Activated CD8-positive, alpha-beta memory T cell treated with anti-CD3 and anti-CD28 coated beads for 1 hour (primary cell): ENCODE results near the gene BSX.

Experiments used
- DNase-seq, 2 donors: peaks; one replicate each; pipeline ENCODE4 v3.0.0-alpha.2; 2020; ENCODE audit warnings: low read depth in 1 of 2; ENCODE audit errors: extremely low read depth in 1 of 2

Gene BSX

GRCh38 chr11:122981388-122982264 lies at the start of gene BSX:
BSX (minus strand) TSS chr11:122981834; CDS start chr11:122981671, 163 bp downstream.
- DNase-seq = peak in 1 of 2 donors; percentile 30

- DNase-seq = no peak
Measured at GRCh38 chr11:123030517-123030916, 48.9 kb upstream of the BSX start.

- no peak for DNase-seq
Measured at GRCh38 chr11:123020968-123021367, 39.3 kb upstream of the BSX start.

GRCh38 chr11:123018702-123019101 lies 37.1 kb upstream of the BSX start:
- DNase-seq = no peak

- DNase-seq = no peak
Measured at GRCh38 chr11:123011510-123011909, 29.9 kb upstream of the BSX start.

GRCh38 chr11:123006860-123007542 lies 25.4 kb upstream of the BSX start:
- DNase-seq = no peak

- no peak for DNase-seq
Measured at GRCh38 chr11:123000721-123001120, 19.1 kb upstream of the BSX start.

GRCh38 chr11:122998727-122999366 lies 17.2 kb upstream of the BSX start:
- no peak for DNase-seq

- DNase-seq = no peak
Measured at GRCh38 chr11:122995526-122995925, 13.9 kb upstream of the BSX start.

GRCh38 chr11:122984186-122985011 lies 2.8 kb upstream of the BSX start:
- no peak for DNase-seq

- no peak for DNase-seq
Measured at GRCh38 chr11:122983438-122984185, 2.0 kb upstream of the BSX start.

GRCh38 chr11:122979815-122980595 lies 1.6 kb downstream of the BSX start:
- DNase-seq = no peak

- DNase-seq = no peak
Measured at GRCh38 chr11:122979103-122979814, 2.4 kb downstream of the BSX start.

- no peak for DNase-seq
Measured at GRCh38 chr11:122978299-122978620, 3.4 kb downstream of the BSX start.

GRCh38 chr11:122977470-122978298 lies 4.0 kb downstream of the BSX start:
- no peak for DNase-seq

- DNase-seq = no peak
Measured at GRCh38 chr11:122976734-122977469, 4.7 kb downstream of the BSX start.

- no peak for DNase-seq
Measured at GRCh38 chr11:122976061-122976733, 5.4 kb downstream of the BSX start.
